C1 segment of cervical spinal cord (tissue), 14 donors: ENCODE results near the gene WARS2.

Source experiments
- DNase-seq, 14 donors: peaks; one replicate each; lab custom pipeline; 2025; lab: John Stamatoyannopoulos, UW

WARS2 gene

DNA sequence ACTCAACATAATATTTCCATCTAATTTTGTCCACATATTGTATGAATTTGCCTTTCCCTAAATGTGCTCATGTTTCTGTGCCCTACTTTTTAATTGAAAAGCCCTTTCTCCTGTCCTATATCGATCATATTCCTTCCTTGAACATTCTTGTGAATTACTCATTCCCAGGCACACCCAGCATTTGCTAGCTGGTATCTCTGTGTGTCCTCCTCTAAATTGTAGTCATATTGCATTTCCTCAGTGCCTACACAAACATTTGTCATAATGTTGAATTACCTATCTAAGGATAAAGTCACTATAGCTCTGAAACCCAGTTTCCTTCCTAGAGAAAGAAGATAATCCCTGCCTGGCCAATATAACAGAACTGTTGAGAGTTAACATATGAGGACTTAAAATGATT, 112.7 kb downstream of the WARS2 start:
- DNase-seq: no peak

DNA sequence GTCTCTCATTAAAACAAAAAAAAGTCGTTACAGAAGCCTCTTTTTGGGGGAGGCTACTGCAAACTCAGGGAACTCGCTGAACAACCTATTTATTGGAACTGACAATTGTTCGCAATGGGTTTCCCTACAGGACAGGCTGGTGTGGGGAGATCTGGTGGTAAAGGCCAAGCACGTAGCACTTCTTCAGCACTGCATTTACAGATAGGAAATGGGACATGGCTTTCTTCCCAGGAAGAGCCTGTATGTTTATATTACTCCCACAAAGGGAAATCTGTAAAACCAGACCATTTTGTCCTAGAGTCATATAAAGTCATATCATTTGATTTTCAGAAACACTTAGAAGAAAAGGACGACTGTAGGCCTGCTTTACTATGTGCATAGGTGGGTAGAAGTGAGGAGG, 113.5 kb downstream of the WARS2 start:
- DNase-seq: no peak

DNA sequence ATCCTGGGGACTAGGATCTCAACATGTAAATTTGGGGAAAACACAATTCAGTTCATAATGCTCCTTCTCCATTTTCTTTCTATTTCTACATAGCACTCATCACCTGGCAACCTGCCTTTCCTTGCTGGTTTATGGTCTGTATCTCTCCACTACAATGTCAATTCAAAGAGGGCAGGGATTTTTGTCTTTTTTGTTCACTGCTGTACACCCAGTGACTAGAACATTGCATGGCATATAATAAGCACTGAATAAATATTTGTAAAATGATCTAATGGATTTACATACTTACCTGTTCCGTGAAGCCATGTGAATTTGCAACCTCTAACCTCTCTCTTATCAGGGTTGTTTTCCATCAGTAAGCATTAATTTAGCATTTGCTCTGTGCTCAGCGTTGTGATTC, 124.9 kb downstream of the WARS2 start:
- DNase-seq: no peak

DNA sequence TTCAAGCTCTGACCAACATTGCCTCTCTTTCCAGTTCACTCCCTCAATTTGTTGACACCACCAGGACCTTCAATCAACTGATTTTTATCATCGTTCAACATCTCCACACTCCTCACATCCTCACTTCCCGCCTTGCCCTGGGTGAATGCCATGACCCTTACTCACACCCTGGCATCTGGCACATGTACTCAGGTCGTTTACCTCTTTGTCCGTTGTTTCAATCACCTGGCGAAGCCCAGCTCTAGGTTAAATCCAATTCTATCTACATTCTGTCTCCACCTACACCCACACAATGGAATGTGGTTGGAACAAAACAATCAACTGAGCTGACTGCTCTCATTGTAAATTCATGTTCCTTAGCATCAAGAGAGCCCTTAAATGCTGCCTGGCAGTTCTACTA, 128.1 kb downstream of the WARS2 start:
- DNase-seq: no peak

GRCh38 chr1:119011706-119012105, 128.7 kb downstream of the WARS2 start:
- DNase-seq: no peak

- no peak for DNase-seq
These were observed 129.3 kb downstream of the WARS2 start for GRCh38 chr1:119011116-119011515.

DNA sequence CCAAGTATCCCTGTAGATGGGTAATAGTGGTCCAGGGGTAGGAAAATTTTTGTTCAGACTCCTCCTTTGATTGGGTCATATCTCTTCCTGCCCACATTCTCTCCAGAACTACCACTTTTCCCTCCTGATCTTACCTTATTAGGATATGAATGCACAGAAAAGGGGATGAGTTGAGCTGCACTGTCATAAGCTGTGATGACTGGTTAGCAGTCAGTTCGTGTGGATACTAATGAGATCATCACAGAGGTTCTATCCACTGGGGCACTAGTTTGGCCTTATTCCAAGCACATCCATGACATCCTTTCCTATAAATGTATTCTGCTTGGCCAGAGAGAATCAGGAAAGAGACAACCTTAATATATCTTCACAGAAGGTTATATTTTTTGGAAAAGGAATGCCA, 130.3 kb downstream of the WARS2 start:
- no peak for DNase-seq

DNA sequence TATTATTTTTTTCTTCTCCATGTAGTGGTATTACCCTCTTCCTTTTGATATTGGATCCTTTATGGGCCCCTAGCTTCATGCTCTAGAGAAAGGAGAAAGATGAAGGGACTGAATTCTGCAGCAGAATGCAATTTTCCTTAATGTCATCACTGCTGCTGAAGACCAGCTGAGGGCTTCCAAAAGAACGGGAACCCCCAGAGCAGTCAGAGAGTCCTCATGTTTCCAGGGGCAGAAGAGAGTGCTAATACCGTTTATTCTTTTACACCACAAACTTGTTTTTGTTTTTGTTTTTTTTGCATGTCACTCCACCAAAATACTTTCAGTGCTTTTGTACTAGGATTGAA, 131.2 kb downstream of the WARS2 start:
- no peak for DNase-seq

DNA sequence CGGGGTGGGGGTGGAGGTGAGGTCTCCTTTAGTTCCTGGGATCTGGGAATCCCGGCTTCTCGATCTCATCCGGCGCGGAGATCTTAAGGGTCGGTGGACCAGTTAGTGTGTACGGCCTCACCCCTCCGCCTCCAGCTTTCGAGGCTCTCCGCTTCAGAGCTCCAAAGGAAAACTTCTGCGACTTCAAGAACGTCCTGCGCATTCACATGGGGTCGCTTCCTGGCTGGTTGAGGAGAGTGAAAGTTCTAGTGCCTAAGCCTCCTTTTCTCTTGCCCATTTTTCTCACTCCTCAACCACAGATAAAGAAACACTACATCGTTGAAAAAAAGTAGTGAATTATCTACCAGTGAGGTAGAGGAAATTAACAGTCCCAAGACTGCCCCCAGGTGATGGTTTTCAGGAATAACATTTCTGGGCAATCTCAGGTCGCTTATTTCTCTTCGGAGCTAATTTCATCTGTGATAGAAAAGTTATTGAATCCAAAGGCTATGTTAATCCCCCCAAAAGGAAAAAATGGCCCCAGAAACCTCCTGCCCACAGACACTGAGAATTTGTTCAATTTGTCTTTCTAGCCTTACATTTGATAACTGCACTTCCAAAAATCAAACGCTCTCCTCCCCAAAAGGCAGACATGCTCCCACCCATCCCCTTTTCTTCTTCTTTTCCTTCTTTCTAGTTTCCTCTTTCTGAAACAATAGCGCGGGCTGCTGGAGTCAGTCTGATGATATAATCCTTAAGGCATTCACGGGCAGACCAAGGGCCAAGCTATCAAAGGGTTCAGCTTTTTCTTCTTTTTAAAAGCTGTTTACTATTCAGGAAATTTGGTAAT, 131.8 kb downstream of the WARS2 start:
- no peak for DNase-seq

DNA sequence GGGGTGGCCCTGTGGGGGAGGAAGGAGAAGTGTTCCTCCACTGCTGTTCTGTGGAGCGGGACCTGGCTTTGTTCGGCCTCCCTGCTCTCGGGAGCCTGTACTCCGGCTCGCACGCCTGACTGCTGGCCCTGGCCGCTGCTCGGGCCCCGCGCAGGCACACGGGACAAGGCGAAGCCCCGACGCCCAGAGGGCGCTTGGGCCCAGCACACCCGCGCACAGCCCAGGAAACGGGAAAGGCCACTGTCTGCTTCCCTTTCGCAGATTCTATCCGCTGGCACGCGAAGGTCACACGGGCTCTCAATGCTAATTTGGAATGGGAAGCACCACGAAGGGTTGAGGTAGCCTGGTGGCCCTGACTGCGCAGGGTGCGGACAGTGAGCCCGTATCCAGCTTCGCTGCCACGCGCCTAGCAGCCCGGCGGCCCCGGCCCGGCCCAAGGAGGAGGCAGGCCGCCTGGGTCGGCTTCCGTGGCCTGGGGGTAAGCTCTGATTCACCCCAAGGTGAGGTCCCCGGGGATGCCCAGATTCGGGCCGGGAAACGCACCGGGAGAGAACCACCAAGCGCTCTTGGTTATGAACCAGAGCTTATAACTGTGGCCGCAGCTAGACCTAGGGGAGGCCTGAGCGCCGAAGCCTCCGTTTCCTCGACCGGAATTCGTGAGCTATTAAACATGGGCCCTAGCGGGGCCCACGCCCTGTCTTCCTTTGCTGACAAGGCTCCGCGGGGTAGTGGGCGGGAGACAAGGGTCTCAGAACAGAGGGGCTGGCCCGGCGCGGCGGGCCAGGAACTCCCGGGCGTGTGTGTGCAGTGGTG, 132.6 kb downstream of the WARS2 start:
- DNase-seq: no peak

DNA sequence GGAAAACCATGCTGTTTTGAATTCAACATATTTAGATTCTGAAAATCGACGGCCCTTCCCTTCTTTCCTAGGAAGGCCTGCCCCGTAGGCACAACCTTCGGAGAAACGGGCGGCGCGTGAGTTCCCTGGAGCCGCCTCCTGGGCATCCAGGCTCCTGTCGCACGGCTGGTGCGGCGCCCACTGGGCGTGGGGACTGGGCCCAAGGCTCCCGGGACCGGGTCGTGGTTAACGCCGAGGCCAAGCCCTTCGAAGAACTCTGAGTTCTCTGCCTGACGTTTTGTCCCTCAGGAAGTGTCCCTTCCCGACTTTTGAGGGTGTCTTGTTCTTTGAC, 133.1 kb downstream of the WARS2 start:
- DNase-seq: no peak

DNA sequence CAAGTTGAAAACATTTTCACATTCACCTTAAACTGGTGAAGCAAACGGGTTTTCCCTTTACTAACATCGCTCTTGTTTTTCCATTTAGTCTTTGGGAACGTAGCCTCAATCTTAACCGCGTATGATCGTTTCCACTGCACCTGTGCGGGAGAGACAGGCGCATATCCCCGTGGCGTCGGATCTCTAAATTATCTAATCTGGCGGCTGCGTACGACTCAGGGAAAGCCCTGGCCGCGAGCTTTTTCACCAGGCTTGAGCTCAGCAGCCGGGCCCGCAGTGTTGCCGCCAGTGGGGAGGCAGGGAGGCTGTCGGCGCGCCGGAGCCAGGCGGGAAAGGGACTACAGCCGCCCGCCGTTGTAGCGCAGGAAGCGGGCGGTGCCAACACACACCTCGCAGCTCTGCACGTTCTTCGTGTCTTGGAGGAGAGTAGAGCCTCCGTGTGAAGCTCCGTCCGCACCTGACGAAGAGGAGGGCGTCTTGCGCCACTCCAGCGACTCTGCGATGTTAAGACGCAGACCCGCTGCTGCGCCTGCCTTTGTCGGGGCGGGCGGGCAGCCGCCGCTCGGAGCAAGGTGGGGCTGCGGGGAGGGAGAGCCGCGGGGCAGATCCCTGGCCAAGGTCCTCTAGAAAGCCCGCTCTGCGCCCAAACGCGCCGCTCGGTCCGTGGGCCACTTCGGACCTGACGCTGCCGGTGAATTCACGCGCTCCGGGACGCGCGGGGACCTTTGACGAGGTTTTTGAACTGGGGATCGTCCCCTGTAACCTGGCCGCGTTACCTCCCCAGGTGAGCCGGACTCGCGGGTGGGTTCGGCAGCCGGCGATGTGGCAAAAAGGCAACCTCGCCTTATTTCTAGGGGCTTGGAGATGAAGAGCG, 133.8 kb downstream of the WARS2 start:
- no peak for DNase-seq

DNA sequence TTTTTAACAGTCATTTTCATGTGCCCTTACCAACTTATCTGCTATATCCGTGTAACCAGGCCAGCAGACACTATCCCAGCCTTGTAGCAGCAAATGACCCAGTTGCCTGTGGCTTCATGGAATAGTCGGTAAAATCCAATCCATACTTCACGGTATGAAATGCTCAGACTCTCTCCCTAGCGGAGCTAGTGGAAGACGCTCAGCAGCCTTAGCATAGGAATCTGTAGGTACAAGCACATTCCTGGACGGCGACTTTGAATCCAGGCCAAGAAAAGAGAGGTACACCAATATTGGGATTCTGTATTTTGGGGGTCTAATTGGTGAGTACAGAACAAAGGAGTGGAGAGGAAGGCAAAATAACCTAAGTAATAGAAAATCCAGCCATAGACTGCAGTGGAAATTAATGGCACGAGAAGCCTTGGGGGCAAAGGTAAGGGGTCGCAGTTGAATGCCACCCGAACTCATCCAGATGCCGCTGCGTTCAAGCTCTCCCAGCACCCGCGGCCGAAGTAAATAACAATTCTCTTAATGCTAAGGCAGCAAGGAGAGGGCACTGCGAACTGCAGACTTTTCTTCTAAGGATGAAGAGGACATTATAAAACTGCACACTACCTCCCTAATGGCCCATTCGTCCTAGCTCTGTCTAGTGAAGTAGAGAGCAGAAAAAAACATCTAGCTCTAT, 134.6 kb downstream of the WARS2 start:
- DNase-seq: no peak

- DNase-seq: no peak
These were observed 135.7 kb downstream of the WARS2 start for GRCh38 chr1:119004781-119005180.

GRCh38 chr1:119004129-119004527, 136.3 kb downstream of the WARS2 start:
- no peak for DNase-seq

DNA sequence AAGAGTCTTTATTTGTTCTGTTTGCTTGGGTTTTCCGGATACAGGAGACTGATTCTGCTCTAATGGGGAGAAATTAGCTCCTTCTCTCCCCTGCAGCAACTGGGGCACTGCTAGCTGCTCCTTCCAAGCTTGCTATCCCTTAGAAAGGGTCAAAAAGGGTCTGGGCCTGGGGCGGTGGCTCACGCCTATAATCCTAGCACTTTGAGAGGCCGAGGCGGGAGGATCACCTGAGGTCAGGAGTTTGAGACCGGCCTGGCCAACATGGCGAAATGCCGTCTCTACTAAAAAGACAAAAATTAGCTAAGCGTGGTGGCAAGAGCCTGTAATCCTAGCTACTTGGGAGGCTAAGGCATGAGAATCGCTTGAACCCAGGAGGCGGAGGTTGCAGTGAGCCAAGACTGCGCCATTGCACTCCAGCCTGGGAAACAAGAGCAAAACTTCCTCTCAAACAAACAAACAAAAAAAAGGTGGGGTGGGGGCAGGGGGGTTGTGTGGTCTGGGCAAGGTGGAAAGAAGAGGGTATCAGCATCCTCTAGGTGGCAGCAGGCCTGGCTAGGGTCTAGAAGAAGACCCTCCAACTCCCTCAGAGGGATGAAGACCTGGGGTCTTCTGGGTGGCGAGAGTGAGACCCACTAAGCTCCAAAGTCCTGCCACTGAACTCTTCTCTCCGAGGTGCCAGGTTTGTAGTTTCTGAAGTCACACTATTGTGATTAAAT, 136.9 kb downstream of the WARS2 start:
- DNase-seq: no peak

DNA sequence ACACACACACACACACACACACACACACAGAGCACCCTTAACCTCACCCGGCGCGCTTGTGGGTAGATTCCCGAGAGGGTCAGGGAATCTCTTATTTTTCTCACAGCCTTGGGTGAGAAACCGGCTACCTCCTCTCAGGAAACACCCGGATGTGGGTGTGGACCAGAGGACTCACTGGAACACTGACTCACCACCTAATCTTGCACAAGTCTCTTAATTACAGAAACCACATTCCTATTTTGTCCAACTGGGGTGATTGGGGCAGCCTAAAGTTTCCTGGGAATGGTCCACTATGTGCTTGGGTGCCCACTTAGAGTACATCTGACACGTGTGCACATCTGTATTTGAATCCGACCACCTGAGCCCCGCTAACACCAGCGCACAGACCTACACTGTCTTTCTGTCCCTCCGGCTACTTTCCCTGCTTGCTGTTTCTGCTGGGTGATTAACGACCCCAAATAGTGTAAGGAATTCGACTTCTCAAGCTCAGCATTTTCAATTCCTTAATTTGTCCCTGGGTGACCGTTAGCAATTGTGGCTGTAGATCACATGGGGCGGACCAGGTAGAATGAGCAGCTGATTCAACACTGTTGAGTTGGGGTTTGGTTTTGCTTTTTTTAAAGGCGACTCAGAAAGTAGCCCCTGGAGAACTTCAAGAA, 138.3 kb downstream of the WARS2 start:
- no peak for DNase-seq

GRCh38 chr1:119001181-119002027, 139.0 kb downstream of the WARS2 start:
- no peak for DNase-seq

- DNase-seq: no peak
These were observed 139.9 kb downstream of the WARS2 start for GRCh38 chr1:119000371-119001180.
